Measurements from ENCODE around the gene GREB1.

GREB1 gene

GRCh38 chr2:11533278-11534070, at the start of gene GREB1:
TSS of gene GREB1 (plus strand) at chr2:11534045. CDS start at chr2:11556615, 22,570 bp downstream.
- DNase-seq = no peak

- DNase-seq = no peak
These were observed 45.0 kb upstream of the GREB1 start for GRCh38 chr2:11488809-11489208.

- DNase-seq = no peak
These were observed 43.7 kb upstream of the GREB1 start for GRCh38 chr2:11490194-11490593.

- no peak for DNase-seq
These were observed 42.4 kb upstream of the GREB1 start for GRCh38 chr2:11491348-11491933.

- no peak for DNase-seq
These were observed 41.6 kb upstream of the GREB1 start for GRCh38 chr2:11492244-11492643.

GRCh38 chr2:11492720-11493119, 41.1 kb upstream of the GREB1 start:
- no peak for DNase-seq

- DNase-seq = no peak
These were observed 40.6 kb upstream of the GREB1 start for GRCh38 chr2:11493282-11493681.

- no peak for DNase-seq
These were observed 39.5 kb upstream of the GREB1 start for GRCh38 chr2:11494310-11494709.

GRCh38 chr2:11495844-11496681, 37.8 kb upstream of the GREB1 start:
- DNase-seq = no peak

GRCh38 chr2:11498543-11499034, 35.3 kb upstream of the GREB1 start:
- DNase-seq = peak in 1 of 2 experiments; percentile 7

- no peak for DNase-seq
These were observed 34.6 kb upstream of the GREB1 start for GRCh38 chr2:11499081-11499743.

- no peak for DNase-seq
These were observed 33.0 kb upstream of the GREB1 start for GRCh38 chr2:11500702-11501303.

- no peak for DNase-seq
These were observed 31.0 kb upstream of the GREB1 start for GRCh38 chr2:11502740-11503292.

- no peak for DNase-seq
These were observed 30.4 kb upstream of the GREB1 start for GRCh38 chr2:11503354-11503927.

GRCh38 chr2:11505652-11506610, 27.9 kb upstream of the GREB1 start:
- DNase-seq = no peak

- DNase-seq = no peak
These were observed 27.3 kb upstream of the GREB1 start for GRCh38 chr2:11506611-11506969.

GRCh38 chr2:11507517-11507916, 26.3 kb upstream of the GREB1 start:
- no peak for DNase-seq

- DNase-seq = no peak
These were observed 25.6 kb upstream of the GREB1 start for GRCh38 chr2:11508279-11508678.

GRCh38 chr2:11509657-11510360, 24.0 kb upstream of the GREB1 start:
- no peak for DNase-seq

- no peak for DNase-seq
These were observed 21.4 kb upstream of the GREB1 start for GRCh38 chr2:11512431-11512830.

All from activated CD4-positive, alpha-beta T cell treated with anti-CD3 and anti-CD28 coated beads, Interleukin-2, amount 50 U/mL, for 48 hours (primary cell).